GM18502 (cell line): Measurements from ENCODE around the gene FBXL15.
"Not testable (repeated sequence)": the region's sequence is repeated elsewhere in the genome, so short reads cannot be mapped to it uniquely, and the experiment has no call there.

Experiments used
- ATAC-seq: cut with Tn5 transposase; IDR thresholded peaks from one replicate; pipeline ENCODE4 v1.9.1; 2021; ENCODE audit warnings: mild to moderate bottlenecking; ENCODE audit not compliant: unreplicated experiment, poor library complexity

FBXL15 gene

DNA sequence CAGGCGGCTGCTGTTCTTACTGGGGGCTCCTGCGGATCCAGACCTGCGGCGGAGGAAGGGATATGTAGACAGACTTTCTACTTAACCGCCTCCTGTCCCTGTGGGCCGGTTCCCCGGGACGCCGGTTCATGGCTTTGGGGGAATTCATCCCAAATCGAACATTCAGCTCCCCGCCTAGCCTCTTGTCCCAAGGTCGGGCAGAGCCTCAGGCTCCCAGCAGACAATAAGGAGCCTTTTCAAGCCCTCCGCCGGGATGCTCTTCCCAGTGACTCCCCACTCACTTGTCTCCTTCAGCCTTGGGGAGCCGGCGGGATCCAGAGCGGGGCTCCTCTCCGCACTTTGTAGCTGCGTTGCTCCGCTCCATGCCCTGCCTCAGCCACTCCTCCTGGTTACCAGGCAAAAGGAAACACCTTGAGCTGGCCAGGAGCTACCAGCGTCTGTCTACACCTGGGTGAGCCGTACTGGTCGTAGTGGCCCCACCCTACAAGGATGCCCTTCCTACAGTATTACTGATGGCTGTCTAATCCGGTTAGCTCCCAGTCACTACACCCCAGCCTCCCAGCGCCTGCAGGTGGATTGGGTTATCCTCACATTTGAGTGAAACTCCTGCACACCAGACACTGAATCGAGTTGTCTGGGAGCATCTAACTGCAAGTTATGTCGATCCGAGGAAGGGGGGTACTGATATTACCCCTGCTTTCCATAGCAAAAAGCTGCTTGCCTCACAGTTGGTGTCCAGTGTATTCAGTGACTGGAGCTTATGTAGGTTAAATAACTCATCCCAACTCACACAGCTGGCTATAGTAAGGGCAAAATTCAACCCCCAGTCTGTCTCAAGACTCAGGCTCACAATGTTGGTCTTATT is 30.7 kb downstream of the FBXL15 start, which contains the start of gene C10orf95:
TSS of gene C10orf95 (minus strand) at position 439 of the 865 bp plus-strand sequence. CDS start 450 bp downstream, outside the sequence.
- ATAC-seq: no peak

GRCh38 chr10:102452672-102453340 is 32.2 kb downstream of the FBXL15 start:
- no peak for ATAC-seq

GRCh38 chr10:102453502-102453901 is 32.9 kb downstream of the FBXL15 start:
- no peak for ATAC-seq

GRCh38 chr10:102454662-102455487 is 34.2 kb downstream of the FBXL15 start:
- not testable (repeated sequence) for ATAC-seq

GRCh38 chr10:102455893-102456471 is 35.3 kb downstream of the FBXL15 start:
- ATAC-seq: no peak

DNA sequence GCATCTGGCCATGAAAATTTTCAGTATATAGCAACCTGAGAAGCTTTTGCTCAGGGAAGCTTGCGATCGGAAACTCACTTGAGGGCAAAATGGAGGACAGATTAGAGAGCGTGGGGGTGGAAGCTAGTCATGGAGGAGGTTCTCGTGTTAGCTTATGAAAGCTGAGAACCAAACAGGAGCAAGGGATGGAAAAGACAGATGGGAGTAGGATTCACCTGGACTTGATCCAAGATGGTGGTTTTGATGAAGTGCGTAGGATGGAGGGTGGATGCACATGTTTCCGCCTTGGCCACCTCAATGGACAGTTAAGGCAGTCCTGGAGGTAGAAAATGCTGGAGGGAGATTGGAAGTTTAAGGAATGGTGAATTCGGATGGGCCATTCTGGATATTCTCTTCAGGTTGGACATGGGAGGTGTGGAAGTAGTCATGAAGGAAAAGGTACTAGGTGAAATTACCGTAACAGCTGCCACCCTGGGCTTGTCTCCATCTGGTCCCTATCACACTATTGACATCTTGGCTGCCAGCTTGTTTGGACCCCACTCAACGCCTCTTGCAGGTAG is 37.0 kb downstream of the FBXL15 start:
- no peak for ATAC-seq

- ATAC-seq: no peak
These were observed 38.0 kb downstream of the FBXL15 start for GRCh38 chr10:102458656-102459055.

DNA sequence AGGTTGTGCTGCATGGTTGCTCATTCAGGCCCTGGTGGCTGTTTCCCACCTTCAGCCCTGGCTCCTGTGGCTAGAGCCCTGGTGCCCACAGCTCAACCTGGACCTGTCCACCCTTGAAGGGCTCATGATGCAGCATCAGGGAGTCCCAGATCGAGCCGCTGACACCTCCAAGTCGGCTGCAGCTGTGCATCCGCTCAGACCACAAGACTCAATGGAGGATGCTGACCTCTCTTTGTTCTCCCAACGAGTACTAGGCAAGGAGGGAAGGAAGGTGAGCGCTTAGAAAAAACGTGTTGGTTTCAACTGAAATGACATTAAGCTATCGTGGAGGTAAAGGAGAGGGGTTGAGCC is 40.2 kb downstream of the FBXL15 start:
- ATAC-seq: peak; percentile 11

- peak; percentile 87 for ATAC-seq
These were observed 40.8 kb downstream of the FBXL15 start for GRCh38 chr10:102461187-102462054.

DNA sequence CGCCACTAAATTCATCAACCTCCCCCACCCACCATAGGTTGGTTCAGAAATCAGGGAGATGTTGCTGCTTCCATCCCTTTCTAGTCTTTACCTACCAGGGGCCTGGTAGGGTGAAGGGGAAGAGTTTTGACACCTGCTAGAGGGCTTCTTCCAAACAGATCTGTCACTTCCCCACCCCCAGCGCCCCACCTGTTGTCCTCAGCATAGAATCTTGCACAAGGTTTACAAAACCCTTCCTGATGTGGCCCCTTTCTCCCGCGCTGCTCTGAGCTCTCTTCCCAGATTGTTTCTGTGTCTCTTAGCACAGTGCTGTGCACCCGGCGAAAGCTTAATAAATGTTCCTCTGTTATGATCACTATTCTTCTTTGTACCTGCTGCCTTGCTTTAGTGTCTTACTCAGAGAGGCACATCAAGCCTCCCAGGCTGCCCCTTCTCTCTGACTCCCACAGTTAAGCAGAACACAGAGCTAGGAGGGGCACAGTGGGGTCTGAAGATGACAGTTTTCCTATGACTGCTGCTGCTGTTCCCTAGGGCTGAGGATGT is 41.9 kb downstream of the FBXL15 start:
- ATAC-seq: no peak

GRCh38 chr10:102463983-102464382 is 43.3 kb downstream of the FBXL15 start:
- no peak for ATAC-seq

DNA sequence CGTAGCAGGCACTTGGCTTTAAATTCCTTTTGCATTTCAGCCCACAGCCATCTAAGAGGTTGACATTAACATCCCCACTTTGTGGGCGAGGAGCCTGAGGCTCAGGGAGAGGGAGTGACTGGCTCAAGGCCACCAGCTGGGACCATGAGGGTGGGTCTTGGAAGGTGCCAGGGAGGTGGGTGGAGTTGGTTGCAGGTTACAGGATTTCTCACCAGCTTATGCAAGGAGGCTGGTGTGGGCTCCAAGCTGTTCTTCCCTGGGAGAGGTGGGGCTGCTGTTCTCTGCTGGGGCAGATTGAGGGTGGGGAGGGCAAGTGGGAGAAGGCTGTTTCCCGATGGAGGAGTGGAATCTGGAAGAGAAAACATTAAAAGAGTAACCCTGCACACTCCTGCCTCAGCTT is 44.8 kb downstream of the FBXL15 start:
- no peak for ATAC-seq

DNA sequence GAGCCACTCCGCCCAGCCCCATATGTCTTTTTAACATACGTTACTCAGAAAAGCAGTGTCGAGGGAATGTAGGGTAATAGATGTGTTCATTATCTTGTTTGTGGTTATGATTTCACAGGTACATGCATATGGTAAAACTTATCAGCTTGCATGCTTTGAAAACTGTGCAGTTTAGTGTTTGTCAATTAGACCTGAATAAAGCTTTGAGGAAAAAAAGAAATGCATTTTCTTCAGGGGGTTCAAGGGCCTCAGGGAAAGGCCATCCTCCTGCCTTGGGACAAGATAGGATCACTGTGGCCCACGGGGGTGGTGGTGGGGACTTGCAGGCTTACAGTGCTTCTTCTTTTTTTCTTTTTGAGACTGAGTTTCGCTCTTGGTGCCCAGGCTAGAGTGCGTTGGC is 46.7 kb downstream of the FBXL15 start:
- no peak for ATAC-seq

- no peak for ATAC-seq
These were observed 47.4 kb downstream of the FBXL15 start for GRCh38 chr10:102467971-102468438.

DNA sequence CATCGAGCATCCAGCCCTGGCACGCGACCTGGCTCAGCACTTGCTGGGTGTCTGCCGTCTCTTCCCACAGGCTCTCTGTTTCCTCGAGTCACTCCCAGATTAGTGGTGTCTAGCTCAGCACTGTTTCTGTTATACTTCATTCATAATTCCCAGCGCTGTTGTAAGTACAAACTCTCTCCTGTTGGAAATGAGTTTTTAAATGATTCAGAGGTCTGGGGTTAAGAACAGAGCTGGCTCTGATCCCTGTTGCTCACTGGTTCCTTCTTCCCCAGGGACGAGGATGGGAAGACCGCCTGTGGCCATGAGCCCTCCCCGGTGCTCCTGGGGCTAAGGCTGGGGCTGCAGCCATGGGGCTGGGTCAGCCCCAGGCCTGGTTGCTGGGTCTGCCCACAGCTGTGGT is 48.0 kb downstream of the FBXL15 start:
- ATAC-seq: no peak

DNA sequence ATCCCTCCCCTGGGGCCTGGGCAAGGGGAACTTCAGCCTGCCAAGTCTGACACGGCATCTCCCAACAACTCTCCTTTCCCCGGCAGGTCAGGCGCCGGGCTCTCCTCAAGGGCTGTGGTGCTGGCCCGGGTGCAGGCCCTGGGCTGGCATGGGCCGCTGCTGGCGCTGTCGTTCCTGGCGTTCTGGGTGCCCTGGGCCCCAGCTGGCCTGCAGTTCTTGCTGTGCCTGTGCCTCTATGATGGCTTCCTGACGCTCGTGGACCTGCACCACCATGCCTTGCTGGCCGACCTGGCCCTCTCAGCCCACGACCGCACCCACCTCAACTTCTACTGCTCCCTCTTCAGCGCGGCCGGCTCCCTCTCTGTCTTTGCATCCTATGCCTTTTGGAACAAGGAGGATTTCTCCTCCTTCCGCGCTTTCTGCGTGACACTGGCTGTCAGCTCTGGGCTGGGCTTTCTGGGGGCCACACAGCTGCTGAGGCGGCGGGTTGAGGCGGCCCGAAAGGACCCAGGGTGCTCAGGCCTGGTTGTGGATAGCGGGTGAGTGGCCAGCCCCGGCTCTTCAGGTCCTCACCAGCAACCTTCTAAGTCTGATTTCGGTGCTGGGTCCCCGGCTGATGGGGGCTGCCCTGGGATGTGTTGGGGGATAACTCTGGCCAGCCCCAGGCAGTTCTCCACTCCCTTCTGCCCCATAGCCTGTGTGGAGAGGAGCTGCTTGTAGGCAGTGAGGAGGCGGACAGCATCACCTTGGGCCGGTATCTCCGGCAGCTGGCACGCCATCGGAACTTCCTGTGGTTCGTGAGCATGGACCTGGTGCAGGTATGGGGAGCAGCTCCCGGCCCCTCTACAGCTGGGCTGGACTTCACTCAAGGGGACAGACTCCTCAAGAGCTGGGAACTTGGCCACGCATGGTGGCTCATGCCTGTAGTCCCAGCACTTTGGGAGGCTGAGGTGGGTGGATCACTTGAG is 50.2 kb downstream of the FBXL15 start:
- ATAC-seq: no peak
